Fibroblast of lung (primary cell): ENCODE measurements around the gene TAOK3. TPM values are rescaled to one million over a fixed set of nuclear protein-coding genes. Genes with fewer than 3 reads are reported as not detected.

Experiments used
- DNase-seq, 2 donors: peaks; one replicate each; pipeline versions ENCODE4 v3.0.0 to v3.0.0-alpha.2; 2010; ENCODE audit warnings: low read depth in 2 of 2
- H2AFZ ChIP-seq: 2 replicates; pipeline ENCODE4 v1.5.1; 2012; ENCODE audit warnings: low read length, control low read depth, inconsistent platforms
- H3K27ac ChIP-seq: 2 replicates; pipeline ENCODE4 v1.5.1; 2011; ENCODE audit warnings: low read length, control low read depth; ENCODE audit not compliant: insufficient read depth
- H3K27me3 ChIP-seq: 2 replicates; pipeline ENCODE4 v1.5.1; 2011; ENCODE audit warnings: mild to moderate bottlenecking, low read length; ENCODE audit not compliant: control insufficient read depth, insufficient read depth
- H3K36me3 ChIP-seq: 2 replicates; pipeline ENCODE4 v1.5.1; 2011; ENCODE audit warnings: low read length; ENCODE audit not compliant: control insufficient read depth, insufficient read depth
- H3K4me1 ChIP-seq: 2 replicates; pipeline ENCODE4 v1.5.1; 2011; ENCODE audit warnings: low read length; ENCODE audit not compliant: control insufficient read depth, insufficient read depth; ENCODE audit errors: extremely low read depth
- H3K4me2 ChIP-seq: 2 replicates; pipeline ENCODE4 v1.5.1; 2011; ENCODE audit warnings: low read length, control low read depth; ENCODE audit not compliant: insufficient read depth; ENCODE audit errors: extremely low read depth
- H3K4me3 ChIP-seq, 4 experiments: fragments of 200-600 bp in 1 of 4; sonication (generic) in 1 of 4; replicated peaks in 1 of 4; 2 replicates each; pipeline ENCODE4 v1.5.1; 2011 to 2016; ENCODE audit warnings: low read length in 4 of 4, low read depth in 3 of 4, mild to moderate bottlenecking in 3 of 4, control low read depth in 2 of 4, inconsistent platforms in 1 of 4, mixed read lengths in 1 of 4; ENCODE audit not compliant: insufficient read depth in 1 of 4; ENCODE audit errors: control extremely low read depth in 1 of 4
- H3K79me2 ChIP-seq: 2 replicates; pipeline ENCODE4 v1.5.1; 2012; ENCODE audit warnings: mild to moderate bottlenecking, low read length, inconsistent platforms; ENCODE audit not compliant: control insufficient read depth, insufficient read depth
- H3K9ac ChIP-seq: 2 replicates; pipeline ENCODE4 v1.5.1; 2011; ENCODE audit warnings: mild to moderate bottlenecking, low read length, control low read depth; ENCODE audit not compliant: insufficient read depth
- H3K9me3 ChIP-seq: 2 replicates; pipeline ENCODE4 v1.5.1; 2012; ENCODE audit warnings: low read depth, low read length; ENCODE audit not compliant: control insufficient read depth, insufficient read depth
- H4K20me1 ChIP-seq: 2 replicates; pipeline ENCODE4 v1.5.1; 2011; ENCODE audit warnings: low read length; ENCODE audit not compliant: control insufficient read depth, insufficient read depth; ENCODE audit errors: extremely low read depth
- CTCF ChIP-seq, 2 donors: IDR thresholded peaks in 1 of 2; conservative IDR thresholded peaks in 1 of 2; 1 replicate in 1 of 2; 2 replicates in 1 of 2; pipeline ENCODE4 v1.5.1; 2011 to 2012; ENCODE audit warnings: low read length in 2 of 2, control low read depth in 1 of 2, inconsistent platforms in 1 of 2, low read depth in 1 of 2, mild to moderate bottlenecking in 1 of 2
- EZH2 ChIP-seq: IDR thresholded peaks from 2 replicates; pipeline ENCODE4 v1.5.1; 2012; ENCODE audit warnings: low read length, control low read depth, mild to moderate bottlenecking; ENCODE audit errors: missing control alignments
- polyA plus RNA-seq, 2 donors: library from polyadenylated mRNA; depleted of rRNA in 1 of 2; stranded (reverse) in 1 of 2; unstranded in 1 of 2; fragments of >200 nt; gene quantifications; 2 replicates each; pipeline ENCODE4 v1.2.1, GENCODE V29; 2011 to 2012; ENCODE audit warnings: missing spikeins in 1 of 2
- total RNA-seq: library from RNA; depleted of rRNA; stranded (reverse); fragments of >200 nt; gene quantifications from 2 replicates; pipeline ENCODE4 v1.2.1, GENCODE V29; 2014

TAOK3 gene
- total and polyA plus RNA-seq, 2 donors (not counting 1 experiment from before 2014, with no cell fraction given), result 64.7 to 97.4 TPM

- Histone ChIP-seq H3K27ac (no peak overlapping the region), H3K79me2 (no peaks in the 10 kb centered on the region), H3K27me3 (no peaks in the 10 kb centered on the region), H3K4me2 (no peak overlapping the region), H3K36me3 (peaks cover 12% of the 10 kb centered on the region), H3K9me3 (no peaks in the 10 kb centered on the region), H3K4me1 (no peaks in the 10 kb centered on the region), H4K20me1 (no peaks in the 10 kb centered on the region), H2AFZ (no peak overlapping the region), H3K9ac (no peak overlapping the region), H3K4me3 (no peak overlapping the region)
- TF ChIP-seq EZH2, result no peak
- no peak for TF ChIP-seq CTCF (conservative IDR thresholded peaks at IDR 0.05 in 1 of 2, IDR thresholded peaks at IDR 0.05 in 1 of 2; ENCODE audit: low read depth in 1 of 2, low read length in 2 of 2)
- no peak for DNase-seq
Measured at GRCh38 chr12:118175823-118176447, 196.8 kb downstream of the TAOK3 start.

- DNase-seq, result no peak
- no peak overlapping the region for H3K4me3 ChIP-seq
- no peaks in the 10 kb centered on the region for H3K4me1 ChIP-seq
- H3K27ac ChIP-seq, result no peak overlapping the region
- no peak overlapping the region for H3K9ac ChIP-seq
- H3K9me3 ChIP-seq, result no peaks in the 10 kb centered on the region
- no peaks in the 10 kb centered on the region for H3K36me3 ChIP-seq
- H4K20me1 ChIP-seq, result no peaks in the 10 kb centered on the region
- no peak overlapping the region for H3K4me2 ChIP-seq
- H2AFZ ChIP-seq, result no peak overlapping the region
- TF ChIP-seq CTCF (conservative IDR thresholded peaks at IDR 0.05 in 1 of 2, IDR thresholded peaks at IDR 0.05 in 1 of 2; ENCODE audit: low read depth in 1 of 2, low read length in 2 of 2) (no peak), EZH2 (no peak)
- H3K79me2 ChIP-seq, result no peaks in the 10 kb centered on the region
- no peaks in the 10 kb centered on the region for H3K27me3 ChIP-seq
Measured at GRCh38 chr12:118166946-118167345, 205.8 kb downstream of the TAOK3 start.

GRCh38 chr12:118164798-118165486 is 207.8 kb downstream of the TAOK3 start:
- Histone ChIP-seq H2AFZ (no peak overlapping the region), H3K9me3 (no peaks in the 10 kb centered on the region), H3K4me3 (no peak overlapping the region), H3K36me3 (peaks cover 9% of the 10 kb centered on the region), H4K20me1 (no peaks in the 10 kb centered on the region), H3K27ac (no peak overlapping the region), H3K79me2 (no peaks in the 10 kb centered on the region), H3K9ac (no peak overlapping the region), H3K4me2 (no peak overlapping the region), H3K4me1 (no peaks in the 10 kb centered on the region), H3K27me3 (no peaks in the 10 kb centered on the region)
- TF ChIP-seq EZH2 (no peak), CTCF (conservative IDR thresholded peaks at IDR 0.05 in 1 of 2, IDR thresholded peaks at IDR 0.05 in 1 of 2; ENCODE audit: low read depth in 1 of 2, low read length in 2 of 2) (peak; percentile 54 to 64)
- peak in 1 of 2 donors; percentile 51 for DNase-seq
